ENCODE results near the gene GIMAP1. TPM values are rescaled to one million over a fixed set of nuclear protein-coding genes. Genes with fewer than 3 reads are reported as not detected.

Gene GIMAP1
- total RNA-seq, 1 experiment from 2014 or later: not detected

DNA sequence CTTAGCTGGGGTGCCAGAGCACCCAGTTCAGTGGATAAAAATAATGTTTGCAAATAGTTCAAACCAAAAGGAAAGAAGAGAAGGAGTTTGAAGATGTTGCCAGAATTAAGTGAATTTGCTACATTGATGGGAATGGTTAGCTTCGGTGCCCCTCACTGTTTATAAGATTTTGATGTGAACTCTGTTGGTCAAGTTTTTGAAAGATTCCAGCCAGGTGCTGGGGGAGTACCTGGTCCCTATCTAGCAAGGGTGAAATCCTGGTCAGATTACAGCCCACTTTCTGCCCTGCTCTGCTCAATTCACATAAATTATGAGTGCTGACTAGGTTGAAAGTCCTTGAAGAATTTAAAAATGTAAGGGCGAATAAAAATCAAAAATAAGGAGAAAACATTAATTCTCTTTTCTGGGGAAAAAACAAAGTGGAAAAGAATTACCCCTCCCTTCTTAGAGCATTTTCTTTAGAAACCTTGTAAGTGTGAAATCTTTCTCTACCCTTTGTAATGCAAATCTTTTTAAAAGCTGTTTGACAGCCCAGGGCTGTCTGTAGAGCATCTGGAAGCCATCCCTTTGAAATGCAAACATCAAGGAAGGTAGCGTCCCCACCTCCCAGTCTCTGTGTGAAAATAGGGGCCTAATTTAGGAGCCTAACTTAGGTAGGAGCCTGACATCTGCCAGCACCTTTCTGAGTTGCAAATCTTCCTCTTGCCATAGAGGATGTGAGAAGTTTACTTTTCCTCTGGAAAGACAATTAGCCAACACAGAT, 19.4 kb downstream of the GIMAP1 start (continued):
- TF ChIP-seq, protein P1, sequence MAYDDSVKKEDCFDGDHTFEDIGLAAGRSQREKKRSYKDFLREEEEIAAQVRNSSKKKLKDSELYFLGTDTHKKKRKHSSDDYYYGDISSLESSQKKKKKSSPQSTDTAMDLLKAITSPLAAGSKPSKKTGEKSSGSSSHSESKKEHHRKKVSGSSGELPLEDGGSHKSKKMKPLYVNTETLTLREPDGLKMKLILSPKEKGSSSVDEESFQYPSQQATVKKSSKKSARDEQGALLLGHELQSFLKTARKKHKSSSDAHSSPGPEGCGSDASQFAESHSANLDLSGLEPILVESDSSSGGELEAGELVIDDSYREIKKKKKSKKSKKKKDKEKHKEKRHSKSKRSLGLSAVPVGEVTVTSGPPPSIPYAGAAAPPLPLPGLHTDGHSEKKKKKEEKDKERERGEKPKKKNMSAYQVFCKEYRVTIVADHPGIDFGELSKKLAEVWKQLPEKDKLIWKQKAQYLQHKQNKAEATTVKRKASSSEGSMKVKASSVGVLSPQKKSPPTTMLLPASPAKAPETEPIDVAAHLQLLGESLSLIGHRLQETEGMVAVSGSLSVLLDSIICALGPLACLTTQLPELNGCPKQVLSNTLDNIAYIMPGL (CRISPR knock-in tag; IDR thresholded peaks at IDR 0.05): no peak
- TF ChIP-seq SMAD4 (CRISPR knock-in tag; IDR thresholded peaks at IDR 0.05) (0 out of 2 replicates have a peak, but pooled peaks have one; percentile 32), ESRRA (CRISPR knock-in tag; IDR thresholded peaks at IDR 0.05; ENCODE audit: borderline replicate concordance) (no peak), KAT7 (CRISPR knock-in tag; IDR thresholded peaks at IDR 0.05; ENCODE audit: borderline replicate concordance) (no peak), NFE2L1 (CRISPR knock-in tag; IDR thresholded peaks at IDR 0.05) (no peak), NFATC4 (CRISPR knock-in tag; IDR thresholded peaks at IDR 0.05) (no peak), FOXJ3 (CRISPR knock-in tag; IDR thresholded peaks at IDR 0.05; ENCODE audit: borderline replicate concordance) (no peak), SP1 (CRISPR knock-in tag; conservative IDR thresholded peaks at IDR 0.05) (no peak), ATF1 (CRISPR knock-in tag; IDR thresholded peaks at IDR 0.05) (no peak), ZNF263 (CRISPR knock-in tag; IDR thresholded peaks at IDR 0.05; ENCODE audit: low read depth) (no peak), NR3C1 (CRISPR knock-in tag; conservative IDR thresholded peaks at IDR 0.05; ENCODE audit: low read depth) (no peak), TEAD1 (CRISPR knock-in tag; IDR thresholded peaks at IDR 0.05) (0 out of 2 replicates have a peak, but pooled peaks have one; percentile 21), ZNF671 (CRISPR knock-in tag; IDR thresholded peaks at IDR 0.05) (no peak), FOXK1 (CRISPR knock-in tag; IDR thresholded peaks at IDR 0.05) (peak; percentile 63; the same call in 1 of the 2 replicates), IRF2 (CRISPR knock-in tag; IDR thresholded peaks at IDR 0.05; ENCODE audit: borderline replicate concordance, low read depth) (no peak), NFYB (CRISPR knock-in tag; conservative IDR thresholded peaks at IDR 0.05; ENCODE audit: low read depth) (no peak)
- TF ChIP-seq, protein P2, sequence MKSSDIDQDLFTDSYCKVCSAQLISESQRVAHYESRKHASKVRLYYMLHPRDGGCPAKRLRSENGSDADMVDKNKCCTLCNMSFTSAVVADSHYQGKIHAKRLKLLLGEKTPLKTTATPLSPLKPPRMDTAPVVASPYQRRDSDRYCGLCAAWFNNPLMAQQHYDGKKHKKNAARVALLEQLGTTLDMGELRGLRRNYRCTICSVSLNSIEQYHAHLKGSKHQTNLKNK (CRISPR knock-in tag; IDR thresholded peaks at IDR 0.05): 0 out of 2 replicates have a peak, but pooled peaks have one; percentile 31
- TF ChIP-seq, protein P3, sequence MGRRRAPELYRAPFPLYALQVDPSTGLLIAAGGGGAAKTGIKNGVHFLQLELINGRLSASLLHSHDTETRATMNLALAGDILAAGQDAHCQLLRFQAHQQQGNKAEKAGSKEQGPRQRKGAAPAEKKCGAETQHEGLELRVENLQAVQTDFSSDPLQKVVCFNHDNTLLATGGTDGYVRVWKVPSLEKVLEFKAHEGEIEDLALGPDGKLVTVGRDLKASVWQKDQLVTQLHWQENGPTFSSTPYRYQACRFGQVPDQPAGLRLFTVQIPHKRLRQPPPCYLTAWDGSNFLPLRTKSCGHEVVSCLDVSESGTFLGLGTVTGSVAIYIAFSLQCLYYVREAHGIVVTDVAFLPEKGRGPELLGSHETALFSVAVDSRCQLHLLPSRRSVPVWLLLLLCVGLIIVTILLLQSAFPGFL (CRISPR knock-in tag; IDR thresholded peaks at IDR 0.05; ENCODE audit: borderline replicate concordance): no peak
- TF ChIP-seq, protein P4, sequence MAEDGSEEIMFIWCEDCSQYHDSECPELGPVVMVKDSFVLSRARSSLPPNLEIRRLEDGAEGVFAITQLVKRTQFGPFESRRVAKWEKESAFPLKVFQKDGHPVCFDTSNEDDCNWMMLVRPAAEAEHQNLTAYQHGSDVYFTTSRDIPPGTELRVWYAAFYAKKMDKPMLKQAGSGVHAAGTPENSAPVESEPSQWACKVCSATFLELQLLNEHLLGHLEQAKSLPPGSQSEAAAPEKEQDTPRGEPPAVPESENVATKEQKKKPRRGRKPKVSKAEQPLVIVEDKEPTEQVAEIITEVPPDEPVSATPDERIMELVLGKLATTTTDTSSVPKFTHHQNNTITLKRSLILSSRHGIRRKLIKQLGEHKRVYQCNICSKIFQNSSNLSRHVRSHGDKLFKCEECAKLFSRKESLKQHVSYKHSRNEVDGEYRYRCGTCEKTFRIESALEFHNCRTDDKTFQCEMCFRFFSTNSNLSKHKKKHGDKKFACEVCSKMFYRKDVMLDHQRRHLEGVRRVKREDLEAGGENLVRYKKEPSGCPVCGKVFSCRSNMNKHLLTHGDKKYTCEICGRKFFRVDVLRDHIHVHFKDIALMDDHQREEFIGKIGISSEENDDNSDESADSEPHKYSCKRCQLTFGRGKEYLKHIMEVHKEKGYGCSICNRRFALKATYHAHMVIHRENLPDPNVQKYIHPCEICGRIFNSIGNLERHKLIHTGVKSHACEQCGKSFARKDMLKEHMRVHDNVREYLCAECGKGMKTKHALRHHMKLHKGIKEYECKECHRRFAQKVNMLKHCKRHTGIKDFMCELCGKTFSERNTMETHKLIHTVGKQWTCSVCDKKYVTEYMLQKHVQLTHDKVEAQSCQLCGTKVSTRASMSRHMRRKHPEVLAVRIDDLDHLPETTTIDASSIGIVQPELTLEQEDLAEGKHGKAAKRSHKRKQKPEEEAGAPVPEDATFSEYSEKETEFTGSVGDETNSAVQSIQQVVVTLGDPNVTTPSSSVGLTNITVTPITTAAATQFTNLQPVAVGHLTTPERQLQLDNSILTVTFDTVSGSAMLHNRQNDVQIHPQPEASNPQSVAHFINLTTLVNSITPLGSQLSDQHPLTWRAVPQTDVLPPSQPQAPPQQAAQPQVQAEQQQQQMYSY (CRISPR knock-in tag; IDR thresholded peaks at IDR 0.05): no peak
- TF ChIP-seq, protein P5, sequence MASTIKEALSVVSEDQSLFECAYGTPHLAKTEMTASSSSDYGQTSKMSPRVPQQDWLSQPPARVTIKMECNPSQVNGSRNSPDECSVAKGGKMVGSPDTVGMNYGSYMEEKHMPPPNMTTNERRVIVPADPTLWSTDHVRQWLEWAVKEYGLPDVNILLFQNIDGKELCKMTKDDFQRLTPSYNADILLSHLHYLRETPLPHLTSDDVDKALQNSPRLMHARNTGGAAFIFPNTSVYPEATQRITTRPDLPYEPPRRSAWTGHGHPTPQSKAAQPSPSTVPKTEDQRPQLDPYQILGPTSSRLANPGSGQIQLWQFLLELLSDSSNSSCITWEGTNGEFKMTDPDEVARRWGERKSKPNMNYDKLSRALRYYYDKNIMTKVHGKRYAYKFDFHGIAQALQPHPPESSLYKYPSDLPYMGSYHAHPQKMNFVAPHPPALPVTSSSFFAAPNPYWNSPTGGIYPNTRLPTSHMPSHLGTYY (CRISPR knock-in tag; IDR thresholded peaks at IDR 0.05): no peak
- TF ChIP-seq, protein P6, sequence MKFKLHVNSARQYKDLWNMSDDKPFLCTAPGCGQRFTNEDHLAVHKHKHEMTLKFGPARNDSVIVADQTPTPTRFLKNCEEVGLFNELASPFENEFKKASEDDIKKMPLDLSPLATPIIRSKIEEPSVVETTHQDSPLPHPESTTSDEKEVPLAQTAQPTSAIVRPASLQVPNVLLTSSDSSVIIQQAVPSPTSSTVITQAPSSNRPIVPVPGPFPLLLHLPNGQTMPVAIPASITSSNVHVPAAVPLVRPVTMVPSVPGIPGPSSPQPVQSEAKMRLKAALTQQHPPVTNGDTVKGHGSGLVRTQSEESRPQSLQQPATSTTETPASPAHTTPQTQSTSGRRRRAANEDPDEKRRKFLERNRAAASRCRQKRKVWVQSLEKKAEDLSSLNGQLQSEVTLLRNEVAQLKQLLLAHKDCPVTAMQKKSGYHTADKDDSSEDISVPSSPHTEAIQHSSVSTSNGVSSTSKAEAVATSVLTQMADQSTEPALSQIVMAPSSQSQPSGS (CRISPR knock-in tag; IDR thresholded peaks at IDR 0.05; ENCODE audit: borderline replicate concordance, low read depth): no peak
- TF ChIP-seq, protein P7, sequence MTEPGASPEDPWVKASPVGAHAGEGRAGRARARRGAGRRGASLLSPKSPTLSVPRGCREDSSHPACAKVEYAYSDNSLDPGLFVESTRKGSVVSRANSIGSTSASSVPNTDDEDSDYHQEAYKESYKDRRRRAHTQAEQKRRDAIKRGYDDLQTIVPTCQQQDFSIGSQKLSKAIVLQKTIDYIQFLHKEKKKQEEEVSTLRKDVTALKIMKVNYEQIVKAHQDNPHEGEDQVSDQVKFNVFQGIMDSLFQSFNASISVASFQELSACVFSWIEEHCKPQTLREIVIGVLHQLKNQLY (CRISPR knock-in tag; IDR thresholded peaks at IDR 0.05): no peak
- TF ChIP-seq, protein P8, sequence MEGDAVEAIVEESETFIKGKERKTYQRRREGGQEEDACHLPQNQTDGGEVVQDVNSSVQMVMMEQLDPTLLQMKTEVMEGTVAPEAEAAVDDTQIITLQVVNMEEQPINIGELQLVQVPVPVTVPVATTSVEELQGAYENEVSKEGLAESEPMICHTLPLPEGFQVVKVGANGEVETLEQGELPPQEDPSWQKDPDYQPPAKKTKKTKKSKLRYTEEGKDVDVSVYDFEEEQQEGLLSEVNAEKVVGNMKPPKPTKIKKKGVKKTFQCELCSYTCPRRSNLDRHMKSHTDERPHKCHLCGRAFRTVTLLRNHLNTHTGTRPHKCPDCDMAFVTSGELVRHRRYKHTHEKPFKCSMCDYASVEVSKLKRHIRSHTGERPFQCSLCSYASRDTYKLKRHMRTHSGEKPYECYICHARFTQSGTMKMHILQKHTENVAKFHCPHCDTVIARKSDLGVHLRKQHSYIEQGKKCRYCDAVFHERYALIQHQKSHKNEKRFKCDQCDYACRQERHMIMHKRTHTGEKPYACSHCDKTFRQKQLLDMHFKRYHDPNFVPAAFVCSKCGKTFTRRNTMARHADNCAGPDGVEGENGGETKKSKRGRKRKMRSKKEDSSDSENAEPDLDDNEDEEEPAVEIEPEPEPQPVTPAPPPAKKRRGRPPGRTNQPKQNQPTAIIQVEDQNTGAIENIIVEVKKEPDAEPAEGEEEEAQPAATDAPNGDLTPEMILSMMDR (IDR thresholded peaks at IDR 0.05): no peak
- TF ChIP-seq, protein P9, sequence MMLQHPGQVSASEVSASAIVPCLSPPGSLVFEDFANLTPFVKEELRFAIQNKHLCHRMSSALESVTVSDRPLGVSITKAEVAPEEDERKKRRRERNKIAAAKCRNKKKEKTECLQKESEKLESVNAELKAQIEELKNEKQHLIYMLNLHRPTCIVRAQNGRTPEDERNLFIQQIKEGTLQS (CRISPR knock-in tag; conservative IDR thresholded peaks at IDR 0.05): no peak
- TF ChIP-seq, protein P10, sequence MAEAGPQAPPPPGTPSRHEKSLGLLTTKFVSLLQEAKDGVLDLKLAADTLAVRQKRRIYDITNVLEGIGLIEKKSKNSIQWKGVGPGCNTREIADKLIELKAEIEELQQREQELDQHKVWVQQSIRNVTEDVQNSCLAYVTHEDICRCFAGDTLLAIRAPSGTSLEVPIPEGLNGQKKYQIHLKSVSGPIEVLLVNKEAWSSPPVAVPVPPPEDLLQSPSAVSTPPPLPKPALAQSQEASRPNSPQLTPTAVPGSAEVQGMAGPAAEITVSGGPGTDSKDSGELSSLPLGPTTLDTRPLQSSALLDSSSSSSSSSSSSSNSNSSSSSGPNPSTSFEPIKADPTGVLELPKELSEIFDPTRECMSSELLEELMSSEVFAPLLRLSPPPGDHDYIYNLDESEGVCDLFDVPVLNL (CRISPR knock-in tag; IDR thresholded peaks at IDR 0.05; ENCODE audit: borderline replicate concordance, low read depth): no peak

All from WTC11 (cell line).